K562 (cell line): ENCODE data around the gene CHRNA3. TPM values are rescaled to one million over a fixed set of nuclear protein-coding genes. Genes with fewer than 3 reads are reported as not detected.

ENCODE experiments used
- ATAC-seq: fragments of 200-7000 bp; cut with Tn5 transposase; 3 replicates; pipeline ENCODE4 v1.9.1; 2020; ENCODE audit warnings: moderate library complexity
- BruUV-seq: library from RNA; stranded (reverse); fragments of 400-500 nt; replicated peaks from 2 replicates; lab custom pipeline; 2021; lab: Mats Ljungman, UMichigan
- CTCF ChIA-PET: fragments of 300-600 bp; formaldehyde crosslinking; extraction: SDS; loops from one replicate; lab custom pipeline; 2021; ENCODE audit warnings: low intra/inter-chr PET ratio; lab: Yijun Ruan, JAX
- POLR2A ChIA-PET: fragments of 300-600, 350-650 bp; sonication (Branson Sonifier 250); formaldehyde crosslinking; extraction: SDS; loops from one replicate; lab custom pipeline; 2021; ENCODE audit warnings: antibody characterized with exemption, inconsistent platforms; lab: Yijun Ruan, JAX
- DNase-seq, 4 experiments: peaks; one replicate each; pipeline versions ENCODE4 v3.0.0 to v3.0.0-alpha.2; 2011 to 2018; ENCODE audit warnings: low spot score in 3 of 4, mixed read lengths in 3 of 4; ENCODE audit errors: extremely low read depth in 1 of 4
- FAIRE-seq: peaks from 2 replicates; lab custom pipeline; 2011; peaks lifted over from hg19 to GRCh38; lab: Jason Lieb, UNC
- H2AFZ ChIP-seq: 2 replicates; pipeline ENCODE4 v1.6.0; 2011; ENCODE audit warnings: low read depth, low read length, control low read depth, inconsistent platforms
- H3K27ac ChIP-seq: fragments of 200-600 bp; 3 replicates; pipeline ENCODE4 v1.8.0; 2011; ENCODE audit warnings: low read depth, mild to moderate bottlenecking, control low read depth, inconsistent platforms, low read length, moderate library complexity, mixed read lengths; ENCODE audit errors: extremely low read depth
- H3K27me3 ChIP-seq, 2 experiments: fragments of 300-600 bp in 1 of 2; 2 replicates in 1 of 2; 3 replicates in 1 of 2; pipeline versions ENCODE4 v1.6.0 to v1.8.0; 2011; ENCODE audit warnings: inconsistent platforms in 2 of 2, low read length in 2 of 2, mild to moderate bottlenecking in 1 of 2, mixed read lengths in 1 of 2, moderate library complexity in 1 of 2; ENCODE audit not compliant: control insufficient read depth in 2 of 2, insufficient read depth in 2 of 2
- H3K36me3 ChIP-seq: fragments of 300-600 bp; 3 replicates; pipeline ENCODE4 v1.8.0; 2011; ENCODE audit warnings: mild to moderate bottlenecking, low read length, inconsistent platforms; ENCODE audit not compliant: control insufficient read depth, insufficient read depth
- H3K4me1 ChIP-seq, 2 experiments: fragments of 200-600 bp in 1 of 2; replicated peaks in 1 of 2; 2 replicates in 1 of 2; 3 replicates in 1 of 2; pipeline versions ENCODE4 v1.5.1 to v1.8.0; 2011; ENCODE audit warnings: inconsistent platforms in 2 of 2, low read length in 2 of 2, mild to moderate bottlenecking in 1 of 2, mixed read lengths in 1 of 2, moderate library complexity in 1 of 2; ENCODE audit not compliant: control insufficient read depth in 2 of 2, insufficient read depth in 2 of 2
- H3K4me2 ChIP-seq: 2 replicates; pipeline ENCODE4 v1.6.1; 2011; ENCODE audit warnings: low read length, control low read depth, inconsistent platforms, mixed read lengths; ENCODE audit not compliant: insufficient read depth
- H3K4me3 ChIP-seq: fragments of 200-600 bp; sonication (generic), shearing (Covaris generic); 2 replicates; pipeline ENCODE4 v1.5.1; 2016; ENCODE audit warnings: control low read depth, inconsistent platforms
- H3K79me2 ChIP-seq: fragments of 200-600 bp; 3 replicates; pipeline ENCODE4 v1.8.0; 2011; ENCODE audit warnings: low read length, inconsistent platforms; ENCODE audit not compliant: control insufficient read depth, insufficient read depth
- H3K9ac ChIP-seq, 2 experiments: 2 replicates each; pipeline versions ENCODE4 v1.6.0 to v1.6.1; 2011; ENCODE audit warnings: low read depth in 2 of 2, low read length in 2 of 2, control low read depth in 1 of 2, inconsistent platforms in 1 of 2, mild to moderate bottlenecking in 1 of 2, mixed read lengths in 1 of 2; ENCODE audit not compliant: insufficient read depth in 1 of 2
- H3K9me1 ChIP-seq: one replicate; pipeline ENCODE4 v1.6.0; 2011; ENCODE audit warnings: inconsistent platforms, mild to moderate bottlenecking, low read length, moderate library complexity; ENCODE audit not compliant: control insufficient read depth, insufficient read depth
- H3K9me3 ChIP-seq: replicated peaks from 2 replicates; pipeline ENCODE4 v1.5.1; 2011; ENCODE audit warnings: low read depth, low read length, inconsistent platforms; ENCODE audit not compliant: control insufficient read depth, insufficient read depth
- H4K20me1 ChIP-seq: replicated peaks from 2 replicates; pipeline ENCODE4 v1.6.1; 2011; ENCODE audit warnings: low read length, inconsistent platforms, mixed read lengths; ENCODE audit not compliant: control insufficient read depth, insufficient read depth
- KHSRP ChIP-seq: fragments of 450-650 bp; IDR thresholded peaks from 2 replicates; pipeline ENCODE4 v1.6.1; 2017
- REST ChIP-seq, 2 experiments: fragments of 450-650 bp; formaldehyde crosslinking in 1 of 2; IDR thresholded peaks; 2 replicates each; pipeline versions ENCODE4 v1.4.0 to v1.6.1; 2014 to 2020; ENCODE audit warnings: mild to moderate bottlenecking in 2 of 2, borderline replicate concordance in 1 of 2, low read depth in 1 of 2
- WGBS: fragments of 100-300 bp; shearing (Covaris generic); methylation state at CpG from one replicate; pipeline ENCODE4 v1.1.6; 2016; ENCODE audit warnings: low coverage, mixed read lengths; ENCODE audit not compliant: insufficient coverage; ENCODE audit errors: missing lambda C conversion rate; 5-methylcytosine and 5-hydroxymethylcytosine counted together
- in situ Hi-C: fragments of 300-500 bp; cut with MboI; formaldehyde crosslinking; loops from 4 replicates; pipeline ENCODE4 v1.15.0; 2018; ENCODE audit warnings: inconsistent platforms, mixed read lengths
- intact Hi-C: fragments of 100-400 bp; cut with micrococcal nuclease; formaldehyde crosslinking; loops from 2 replicates; pipeline ENCODE4 v1.14.2; 2022
- polyA plus RNA-seq, 8 experiments: library from polyadenylated mRNA; depleted of rRNA in 4 of 8; stranded (reverse) in 5 of 8; unstranded in 3 of 8; fragments of >200 nt; fragmentation: Nextera tagmentation in 2 of 8; fragmentation: Illumina TruSeq in 1 of 8; extraction: Ambion mirVana in 2 of 8; extraction: Trizol in 1 of 8; gene quantifications; 2 replicates each; pipeline versions ENCODE4 v1.2.1 to v1.2.3, GENCODE V29; 2011 to 2014; ENCODE audit warnings: inconsistent platforms in 1 of 8, missing spikeins in 1 of 8
- total RNA-seq, 7 experiments: library from RNA; depleted of rRNA in 6 of 7; stranded (reverse); fragments of >200 nt in 6 of 7; fragmentation: Illumina TruSeq in 2 of 7; extraction: Trizol in 2 of 7; gene quantifications; 2 replicates each; pipeline versions ENCODE4 v1.2.1 to v1.2.3, GENCODE V29; 2011 to 2021; ENCODE audit warnings: low replicate concordance in 1 of 7
- TF ChIP-seq, protein P1 (sequence below): IDR thresholded peaks from 2 replicates; pipeline ENCODE4 v1.6.1; 2011; ENCODE audit warnings: borderline replicate concordance, low read depth, mild to moderate bottlenecking, moderate library complexity, low read length; ENCODE audit not compliant: insufficient read depth, poor library complexity, severe bottlenecking
- TF ChIP-seq, protein P2 (sequence below): fragments of 250-450 bp; sonication (Bioruptor Pico); IDR thresholded peaks from 2 replicates; pipeline ENCODE4 v1.4.0; 2020; ENCODE audit warnings: mild to moderate bottlenecking
- TF ChIP-seq, protein P3 (sequence below): fragments of 250-450 bp; sonication (Bioruptor Pico); IDR thresholded peaks from 2 replicates; pipeline ENCODE4 v1.5.0; 2021

Gene CHRNA3
- total and polyA plus RNA-seq, 9 of the 15 experiments (the other 6 are each of a cell fraction or from before 2014, with no cell fraction given): 0.01 TPM; not detected in 8

GRCh38 chr15:78565097-78565950 lies 55.5 kb downstream of the CHRNA3 start, which contains the start of gene CHRNA5:
TSS of gene CHRNA5 (plus strand) at chr15:78565520. CDS start at chr15:78565720, 200 bp downstream.
- Histone ChIP-seq H3K4me3 (peak within 1 kb of the TSS; percentile 69), H3K4me2 (peak within 1 kb of the TSS; percentile 88), H3K27me3 (no peaks in the 10 kb centered on the region), H2AFZ (peak within 1 kb of the TSS; percentile 85), H3K4me1 (peaks cover 8 to 22% of the 10 kb centered on the region in 2 experiments; a peak in 4 of 5 replicates), H3K36me3 (no peaks in the 10 kb centered on the region), H3K79me2 (peaks cover 4% of the 10 kb centered on the region; the same call in 2 of the 3 replicates), H4K20me1 (no peaks in the 10 kb centered on the region), H3K9me1 (no peaks in the 10 kb centered on the region), H3K27ac (peak within 1 kb of the TSS; percentile 57), H3K9ac (peak within 1 kb of the TSS; percentile 64 to 89), H3K9me3 (no peaks in the 10 kb centered on the region)
- ChIA-PET CTCF (no interaction called here), POLR2A (interaction anchor here (0.6 to 5.4 kb wide), 10 partner anchors 10 to 196 kb away, joined by 3 to 62 read pairs (median 4); partner anchors contain the start of gene PSMA4)
- no TSS peak for BruUV-seq
- DNase-seq: peak; percentile 90 to 95 (median 94)
- ATAC-seq: peak; percentile 96
- peak; percentile 54 for FAIRE-seq
- in situ Hi-C loops: no loop called here
- whole genome bisulfite sequencing: under 1% methylated on average over 37 of the region's 75 CpGs
- intact Hi-C loops: no loop called here
- TF ChIP-seq, protein P1, sequence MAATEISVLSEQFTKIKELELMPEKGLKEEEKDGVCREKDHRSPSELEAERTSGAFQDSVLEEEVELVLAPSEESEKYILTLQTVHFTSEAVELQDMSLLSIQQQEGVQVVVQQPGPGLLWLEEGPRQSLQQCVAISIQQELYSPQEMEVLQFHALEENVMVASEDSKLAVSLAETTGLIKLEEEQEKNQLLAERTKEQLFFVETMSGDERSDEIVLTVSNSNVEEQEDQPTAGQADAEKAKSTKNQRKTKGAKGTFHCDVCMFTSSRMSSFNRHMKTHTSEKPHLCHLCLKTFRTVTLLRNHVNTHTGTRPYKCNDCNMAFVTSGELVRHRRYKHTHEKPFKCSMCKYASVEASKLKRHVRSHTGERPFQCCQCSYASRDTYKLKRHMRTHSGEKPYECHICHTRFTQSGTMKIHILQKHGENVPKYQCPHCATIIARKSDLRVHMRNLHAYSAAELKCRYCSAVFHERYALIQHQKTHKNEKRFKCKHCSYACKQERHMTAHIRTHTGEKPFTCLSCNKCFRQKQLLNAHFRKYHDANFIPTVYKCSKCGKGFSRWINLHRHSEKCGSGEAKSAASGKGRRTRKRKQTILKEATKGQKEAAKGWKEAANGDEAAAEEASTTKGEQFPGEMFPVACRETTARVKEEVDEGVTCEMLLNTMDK: no peak
- TF ChIP-seq KHSRP: no peak
- TF ChIP-seq, protein P2, sequence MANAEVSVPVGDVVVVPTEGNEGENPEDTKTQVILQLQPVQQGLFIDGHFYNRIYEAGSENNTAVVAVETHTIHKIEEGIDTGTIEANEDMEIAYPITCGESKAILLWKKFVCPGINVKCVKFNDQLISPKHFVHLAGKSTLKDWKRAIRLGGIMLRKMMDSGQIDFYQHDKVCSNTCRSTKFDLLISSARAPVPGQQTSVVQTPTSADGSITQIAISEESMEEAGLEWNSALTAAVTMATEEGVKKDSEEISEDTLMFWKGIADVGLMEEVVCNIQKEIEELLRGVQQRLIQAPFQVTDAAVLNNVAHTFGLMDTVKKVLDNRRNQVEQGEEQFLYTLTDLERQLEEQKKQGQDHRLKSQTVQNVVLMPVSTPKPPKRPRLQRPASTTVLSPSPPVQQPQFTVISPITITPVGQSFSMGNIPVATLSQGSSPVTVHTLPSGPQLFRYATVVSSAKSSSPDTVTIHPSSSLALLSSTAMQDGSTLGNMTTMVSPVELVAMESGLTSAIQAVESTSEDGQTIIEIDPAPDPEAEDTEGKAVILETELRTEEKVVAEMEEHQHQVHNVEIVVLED (CRISPR knock-in tag): no peak
- no peak; the same call in 1 of the 2 replicates for TF ChIP-seq REST (IDR thresholded peaks at IDR 0.05; ENCODE audit: borderline replicate concordance)
- TF ChIP-seq REST (CRISPR knock-in tag; IDR thresholded peaks at IDR 0.05; ENCODE audit: low read depth): no peak
- TF ChIP-seq, protein P3, sequence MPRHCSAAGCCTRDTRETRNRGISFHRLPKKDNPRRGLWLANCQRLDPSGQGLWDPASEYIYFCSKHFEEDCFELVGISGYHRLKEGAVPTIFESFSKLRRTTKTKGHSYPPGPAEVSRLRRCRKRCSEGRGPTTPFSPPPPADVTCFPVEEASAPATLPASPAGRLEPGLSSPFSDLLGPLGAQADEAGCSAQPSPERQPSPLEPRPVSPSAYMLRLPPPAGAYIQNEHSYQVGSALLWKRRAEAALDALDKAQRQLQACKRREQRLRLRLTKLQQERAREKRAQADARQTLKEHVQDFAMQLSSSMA: 0 out of 2 replicates have a peak, but pooled peaks have one; percentile 12
